NCI-H187 treated with DMSO at 0.1 percent for 48 hours (cell line): ENCODE results near the gene NEU2.
"Not testable (repeated sequence)": the region's sequence is repeated elsewhere in the genome, so short reads cannot be mapped to it uniquely, and the experiment has no call there.

ENCODE experiments used
- DNase-seq: peaks from one replicate; lab custom pipeline; 2025; lab: John Stamatoyannopoulos, UW

The NEU2 gene

DNA sequence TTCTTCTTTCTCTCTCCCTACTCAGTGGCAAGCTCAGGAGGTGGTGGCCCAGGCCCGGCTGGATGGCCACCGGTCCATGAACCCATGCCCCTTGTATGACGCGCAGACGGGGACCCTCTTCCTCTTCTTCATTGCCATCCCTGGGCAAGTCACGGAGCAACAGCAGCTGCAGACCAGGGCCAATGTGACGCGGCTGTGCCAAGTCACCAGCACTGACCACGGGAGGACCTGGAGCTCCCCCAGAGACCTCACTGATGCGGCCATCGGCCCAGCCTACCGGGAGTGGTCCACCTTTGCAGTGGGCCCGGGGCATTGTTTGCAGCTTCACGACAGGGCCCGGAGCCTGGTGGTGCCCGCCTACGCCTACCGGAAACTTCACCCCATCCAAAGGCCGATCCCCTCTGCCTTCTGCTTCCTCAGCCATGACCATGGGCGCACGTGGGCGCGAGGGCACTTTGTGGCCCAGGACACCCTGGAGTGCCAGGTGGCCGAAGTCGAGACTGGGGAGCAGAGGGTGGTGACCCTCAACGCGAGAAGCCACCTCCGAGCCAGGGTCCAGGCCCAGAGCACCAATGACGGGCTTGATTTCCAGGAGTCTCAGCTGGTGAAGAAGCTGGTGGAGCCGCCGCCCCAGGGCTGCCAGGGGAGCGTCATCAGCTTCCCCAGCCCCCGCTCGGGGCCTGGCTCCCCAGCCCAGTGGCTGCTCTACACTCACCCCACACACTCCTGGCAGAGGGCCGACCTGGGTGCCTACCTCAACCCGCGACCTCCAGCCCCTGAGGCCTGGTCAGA, 1.8 kb downstream of the NEU2 start:
- DNase-seq: no peak

GRCh38 chr2:233035426-233036161, 3.1 kb downstream of the NEU2 start:
- no peak for DNase-seq

GRCh38 chr2:233036162-233036838, 3.8 kb downstream of the NEU2 start:
- no peak for DNase-seq

DNA sequence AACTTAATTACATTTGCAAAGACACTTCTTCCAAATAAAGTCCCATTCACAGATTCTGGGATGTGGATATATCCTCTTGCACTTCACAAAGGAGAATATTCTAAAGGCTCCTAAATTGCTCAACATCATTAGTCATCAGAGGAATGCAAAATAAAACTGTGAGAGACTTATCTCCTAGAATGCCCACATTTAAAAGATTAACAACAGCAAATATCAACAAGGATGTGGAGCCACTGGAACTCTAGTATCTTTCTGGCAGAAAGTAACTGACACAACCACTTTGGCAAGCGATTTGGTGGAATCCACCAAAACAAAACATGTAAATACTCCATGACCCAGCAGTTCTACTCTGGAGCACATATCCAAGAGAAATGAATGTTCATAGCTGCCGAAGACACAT, 4.6 kb downstream of the NEU2 start:
- DNase-seq: no peak

DNA sequence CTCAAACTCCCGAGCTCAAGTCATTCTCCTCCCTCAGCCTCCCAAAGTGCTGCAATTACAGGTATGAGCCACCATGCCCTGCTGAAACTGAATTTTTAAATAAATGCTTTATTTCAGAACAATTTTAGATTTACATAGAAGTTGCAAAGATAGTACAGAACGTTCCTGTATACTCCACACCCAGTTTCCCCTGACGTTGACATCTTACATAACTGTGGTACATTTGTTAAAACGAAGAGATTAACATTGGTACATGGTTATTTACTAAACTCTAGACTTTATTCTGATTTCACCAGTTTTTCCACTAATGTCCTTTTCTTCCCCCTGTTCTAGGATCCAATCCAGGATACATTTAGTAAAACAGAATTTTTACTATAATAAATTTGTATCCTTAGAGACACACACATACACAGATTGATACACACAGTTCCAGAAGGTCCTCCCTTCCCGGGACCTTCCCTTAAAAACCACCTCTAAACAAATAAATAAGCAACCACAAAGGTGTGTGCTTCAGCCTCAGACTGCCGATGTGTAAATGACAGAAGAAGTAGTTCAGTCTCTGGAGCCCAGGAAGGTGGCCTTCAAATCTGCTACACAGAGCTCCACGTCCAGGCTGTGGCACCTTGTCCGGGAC, 6.9 kb downstream of the NEU2 start:
- DNase-seq: no peak

GRCh38 chr2:233039846-233040530, 7.5 kb downstream of the NEU2 start:
- no peak for DNase-seq

- no peak for DNase-seq
Observed at GRCh38 chr2:233040571-233040970, 8.1 kb downstream of the NEU2 start.

GRCh38 chr2:233041722-233042323, 9.4 kb downstream of the NEU2 start:
- DNase-seq: no peak

DNA sequence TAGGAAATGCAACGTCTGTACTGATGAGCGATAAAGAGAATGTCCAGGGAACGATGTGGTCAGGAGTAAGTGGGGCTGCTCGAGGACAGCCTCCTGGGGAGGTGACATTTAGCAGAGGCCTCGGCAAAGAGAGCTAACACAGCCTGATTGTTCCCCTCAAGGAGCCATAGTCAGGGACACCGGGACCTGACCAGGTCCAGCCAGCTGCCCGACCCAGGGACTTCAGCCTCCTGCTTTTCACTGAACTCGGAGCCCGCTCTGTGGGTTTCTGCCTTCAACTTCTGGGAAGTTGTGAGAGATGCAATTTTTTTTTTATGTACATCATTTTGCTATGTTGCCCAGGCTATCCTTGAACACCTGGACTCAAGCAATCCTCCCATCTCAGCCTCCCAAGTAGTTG, 10.1 kb downstream of the NEU2 start:
- no peak for DNase-seq

DNA sequence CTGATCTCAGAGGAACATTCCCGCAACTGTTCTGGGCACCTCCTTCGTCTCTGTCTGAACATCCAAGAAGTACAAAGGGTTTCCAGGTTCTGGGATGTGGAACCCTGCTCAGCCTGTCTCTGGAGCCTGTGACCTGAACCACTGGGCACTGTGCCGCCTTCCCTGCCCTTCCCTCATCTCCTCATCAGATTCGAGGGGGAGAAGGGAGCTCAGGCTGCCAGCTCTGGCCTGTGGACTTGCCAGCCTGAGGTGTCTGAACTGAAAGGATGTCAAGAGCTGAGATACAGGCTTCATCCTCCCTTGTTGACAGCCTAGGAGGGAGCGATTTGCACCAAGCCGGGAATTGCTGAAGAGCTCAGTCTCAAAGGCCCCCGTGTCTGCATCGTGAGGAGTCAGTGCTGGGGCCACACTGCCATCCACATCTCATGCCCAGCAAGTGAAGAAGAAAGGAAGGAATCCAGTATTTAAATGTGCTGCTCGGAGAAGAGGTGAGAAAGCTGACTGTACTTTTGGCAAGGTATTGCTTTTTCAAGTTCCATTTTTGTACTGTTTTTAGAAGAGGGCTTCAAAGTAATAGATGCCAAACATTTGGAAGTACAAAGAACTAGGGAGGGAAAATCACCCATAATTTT, 12.6 kb downstream of the NEU2 start:
- no peak for DNase-seq

- DNase-seq: no peak
Observed at GRCh38 chr2:233047206-233047605, 14.7 kb downstream of the NEU2 start.

GRCh38 chr2:233047667-233048066, 15.2 kb downstream of the NEU2 start:
- no peak for DNase-seq

- no peak for DNase-seq
Observed at GRCh38 chr2:233048569-233049193, 16.2 kb downstream of the NEU2 start.

GRCh38 chr2:233049194-233049761, 16.8 kb downstream of the NEU2 start:
- no peak for DNase-seq

DNA sequence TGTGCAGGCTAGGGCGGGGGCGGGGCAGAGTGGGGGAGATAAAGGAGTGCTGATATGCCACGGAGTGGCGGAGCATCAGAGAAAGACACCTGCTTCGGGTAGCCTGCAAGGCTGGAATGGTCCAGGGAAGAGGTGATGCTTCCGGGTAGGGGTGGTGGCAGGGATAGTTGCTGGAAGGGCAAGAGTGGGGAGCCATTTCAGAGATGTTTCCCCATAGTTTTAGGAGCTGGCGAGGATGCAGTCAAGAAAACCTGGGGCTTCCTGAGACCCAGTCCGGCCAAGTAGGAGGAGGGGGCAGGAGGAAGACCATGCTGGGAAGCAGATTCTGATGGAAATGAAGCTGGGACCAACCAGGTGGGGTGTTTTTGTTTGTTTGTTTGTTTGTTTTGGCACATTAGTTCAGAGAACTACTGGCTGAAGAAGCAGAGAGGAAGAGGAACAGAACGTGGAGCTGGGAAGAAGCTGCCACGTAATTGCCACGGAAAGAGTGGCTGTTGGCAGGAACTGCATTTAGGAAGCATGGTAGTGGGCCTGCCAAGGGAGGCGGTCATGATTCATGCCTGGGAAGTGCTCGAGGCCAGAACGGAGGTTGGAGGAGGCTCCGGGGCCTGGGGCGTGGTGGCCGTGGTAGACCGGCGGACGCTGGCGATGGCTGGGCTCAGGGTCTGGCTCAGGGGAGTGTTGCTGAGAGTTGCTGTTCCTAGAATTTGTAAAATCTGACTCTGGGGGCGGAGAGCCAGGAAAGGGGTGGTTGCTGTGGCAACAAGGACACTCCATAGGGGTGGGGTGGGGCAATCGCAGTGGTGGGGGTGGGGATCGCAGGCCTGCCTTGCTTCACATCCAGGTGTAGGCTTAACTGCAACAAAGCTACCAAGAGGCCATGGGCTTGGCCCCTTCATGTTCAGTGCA, 19.0 kb downstream of the NEU2 start:
- no peak for DNase-seq

DNA sequence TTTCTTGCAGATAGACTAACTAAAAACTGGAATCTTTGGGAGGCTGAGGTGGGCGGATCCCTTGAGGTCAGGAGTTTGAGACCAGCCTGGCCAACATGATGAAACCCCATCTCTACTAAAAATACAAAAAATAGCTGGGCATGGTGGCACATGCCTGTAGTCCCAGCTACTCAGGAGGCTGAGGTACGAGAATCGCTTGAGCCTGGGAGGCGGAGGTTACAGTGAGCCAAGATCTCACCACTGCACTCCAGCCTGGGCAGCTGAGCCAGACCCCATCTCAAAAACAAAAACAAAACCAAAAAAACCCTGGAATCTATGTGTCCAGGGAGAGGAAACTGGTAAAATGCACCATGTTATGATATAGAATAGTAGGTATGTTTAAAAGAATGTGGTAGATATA, 20.0 kb downstream of the NEU2 start:
- DNase-seq: not testable (repeated sequence)

GRCh38 chr2:233053928-233054784, 21.7 kb downstream of the NEU2 start:
- DNase-seq: no peak

GRCh38 chr2:233055362-233055761, 22.9 kb downstream of the NEU2 start:
- DNase-seq: no peak
